ENCODE data around the gene CSNK1G2.

- TF ChIP-seq POLR2AphosphoS5 (IDR thresholded peaks at IDR 0.05; ENCODE audit: low read depth, low read length), result no peak
- no peak for TF ChIP-seq POLR2A (IDR thresholded peaks at IDR 0.05; ENCODE audit: low read depth, low read length)
- no peak for TF ChIP-seq TAF1 (IDR thresholded peaks at IDR 0.05; ENCODE audit: low read depth, low read length)
- TF ChIP-seq POU2F2 (IDR thresholded peaks at IDR 0.05; ENCODE audit: low read depth, low read length), result no peak
Measured at GRCh38 chr19:1918975-1919374, 22.0 kb upstream of the CSNK1G2 start.

Measured in GM12891 (cell line).